HG02970 (cell line): ENCODE data around the gene SMIM1.
"Not testable (repeated sequence)": the region's sequence is repeated elsewhere in the genome, so short reads cannot be mapped to it uniquely, and the experiment has no call there.

Source experiments
- ATAC-seq: cut with Tn5 transposase; IDR thresholded peaks from one replicate; pipeline ENCODE4 v1.9.1; 2021; ENCODE audit warnings: mild to moderate bottlenecking, moderate library complexity, moderate number of reproducible peaks; ENCODE audit not compliant: unreplicated experiment, low FRiP score

SMIM1 gene

DNA sequence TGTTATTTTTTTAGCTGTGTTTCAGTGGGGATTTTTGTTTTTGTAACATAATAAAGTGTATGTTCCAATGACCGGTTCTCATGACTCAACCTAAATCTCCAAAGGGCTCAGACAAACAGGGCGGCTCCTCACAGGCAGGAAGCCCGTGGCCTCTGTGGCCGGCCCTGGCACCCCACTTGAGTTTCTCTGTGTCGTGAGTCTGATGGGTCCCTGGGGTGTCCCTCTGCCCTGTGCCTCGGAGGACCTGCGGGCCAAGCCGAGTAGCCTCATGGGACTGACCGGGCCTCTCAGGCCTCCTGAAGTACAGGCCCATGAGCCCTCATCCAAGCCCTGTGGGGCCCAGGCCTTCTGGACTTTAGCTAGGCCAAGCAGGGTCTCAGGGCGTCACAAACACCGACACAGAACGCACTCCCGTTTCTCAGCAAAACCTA is 36.4 kb upstream of the SMIM1 start:
- ATAC-seq, result no peak

DNA sequence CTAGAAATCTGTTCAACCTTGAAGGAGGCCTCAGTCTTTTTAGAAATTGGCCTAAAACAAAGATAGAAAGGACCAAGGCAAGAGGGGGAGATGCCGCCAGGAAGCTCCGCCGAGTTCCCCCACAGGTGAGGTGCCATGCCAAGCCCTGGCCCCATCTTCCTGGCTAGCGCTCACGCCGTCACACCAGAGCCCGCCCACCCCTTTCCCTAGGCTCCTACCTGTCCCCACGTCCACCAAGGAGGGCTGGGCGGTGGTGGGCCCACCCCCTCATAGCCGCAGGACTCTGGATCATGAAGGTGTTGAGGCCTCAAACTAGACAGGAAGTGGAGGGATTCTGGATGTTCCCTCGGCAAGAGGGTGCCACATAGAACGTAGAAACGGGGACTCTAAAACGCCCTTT is 35.8 kb upstream of the SMIM1 start:
- no peak for ATAC-seq

DNA sequence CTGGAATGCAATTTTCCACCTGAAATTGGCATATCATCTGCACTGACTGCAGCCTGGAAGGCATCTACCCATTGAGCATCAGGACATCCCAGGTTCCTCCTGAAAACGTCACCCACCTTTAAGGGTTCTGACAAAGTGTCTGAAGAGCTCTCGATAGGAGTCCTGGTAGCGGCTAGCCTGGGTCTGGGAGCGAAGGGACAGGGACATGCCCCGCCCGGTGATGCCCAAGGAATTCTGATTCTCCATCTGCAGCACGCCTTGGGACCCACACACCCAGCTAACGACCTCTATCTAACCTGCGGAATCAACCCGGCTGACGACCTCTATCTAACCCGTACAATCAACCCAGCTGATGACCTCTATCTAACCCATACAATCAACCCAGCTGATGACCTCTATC is 33.6 kb upstream of the SMIM1 start:
- no peak for ATAC-seq

DNA sequence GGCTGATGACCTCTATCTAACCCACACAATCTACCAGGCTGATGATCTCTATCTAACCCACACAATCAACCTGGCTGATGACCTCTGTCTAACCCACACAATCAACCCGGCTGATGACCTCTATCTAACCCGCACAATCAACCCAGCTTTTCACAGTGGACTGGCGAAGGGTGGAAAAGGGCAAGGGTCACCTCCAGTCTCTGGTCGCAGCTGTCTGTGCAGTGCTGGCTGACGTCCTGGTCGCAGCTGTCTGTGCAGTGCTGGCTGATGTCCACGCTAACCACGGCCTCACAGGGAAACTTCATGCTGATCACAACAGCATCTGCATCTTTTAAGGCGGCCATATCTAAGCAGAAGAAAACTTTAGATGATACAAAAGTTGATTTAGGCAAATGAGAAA is 32.5 kb upstream of the SMIM1 start:
- ATAC-seq, result no peak

DNA sequence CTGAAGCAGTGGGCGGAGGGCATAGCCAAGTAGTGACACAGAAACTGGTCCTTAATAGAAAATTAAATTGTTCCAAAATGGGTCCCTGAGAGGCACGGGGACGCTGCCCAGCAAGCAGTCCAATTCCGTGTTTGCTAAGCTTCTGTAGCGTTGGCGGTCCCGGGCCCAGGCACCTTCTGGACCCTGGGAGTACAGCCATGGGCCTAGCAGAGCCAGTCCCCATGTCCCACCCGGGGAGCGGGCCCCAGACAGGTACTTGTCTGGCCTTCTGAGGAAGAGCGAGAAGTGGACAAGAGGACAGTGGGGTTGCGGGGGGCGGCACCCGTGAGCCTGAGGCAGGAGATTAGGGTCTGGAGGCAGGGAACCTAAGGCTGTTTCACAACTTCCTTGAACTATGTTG is 31.8 kb upstream of the SMIM1 start:
- ATAC-seq, result no peak

DNA sequence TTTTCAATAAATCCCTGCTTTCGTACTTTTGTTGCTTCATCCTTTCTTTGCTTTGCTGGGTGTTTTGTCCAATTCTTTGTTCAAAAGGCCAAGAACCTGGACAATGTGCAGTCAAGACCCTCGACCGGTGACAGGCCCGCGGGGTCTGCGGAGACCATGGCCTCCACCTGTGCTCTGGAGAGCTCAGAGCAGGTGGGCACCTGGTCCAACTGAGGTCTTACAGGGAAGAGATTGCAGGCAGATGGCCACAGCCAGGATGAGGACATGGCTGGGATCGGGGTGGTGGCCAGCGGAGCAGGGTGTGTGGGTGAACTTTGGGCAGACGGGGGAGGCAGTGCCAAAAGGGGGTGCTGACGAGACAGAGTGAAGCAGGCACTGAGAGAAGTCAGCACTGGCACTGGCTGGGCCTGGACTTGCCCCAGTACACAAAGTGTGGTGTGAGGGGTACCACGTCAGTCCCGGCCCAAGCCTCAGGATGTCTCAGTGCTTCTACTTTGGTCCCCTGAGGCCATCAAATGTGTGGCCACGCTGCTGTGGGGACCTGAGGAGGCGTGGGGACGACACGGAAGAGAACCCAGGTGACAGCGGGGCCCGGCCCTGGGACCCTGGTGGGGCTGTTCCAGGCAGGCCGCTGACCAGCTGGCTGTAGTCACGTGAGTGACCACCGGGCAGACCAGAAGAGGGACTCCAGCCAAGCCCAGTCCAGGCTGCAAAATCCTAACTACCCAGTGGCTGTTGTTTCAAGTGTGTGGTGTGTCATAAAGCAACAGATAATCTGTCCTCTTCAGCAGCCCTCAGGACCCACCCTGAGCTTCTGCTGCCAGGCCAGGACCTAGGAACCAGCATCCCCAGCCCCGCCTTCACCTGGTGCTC is 30.7 kb upstream of the SMIM1 start:
- ATAC-seq, result no peak

DNA sequence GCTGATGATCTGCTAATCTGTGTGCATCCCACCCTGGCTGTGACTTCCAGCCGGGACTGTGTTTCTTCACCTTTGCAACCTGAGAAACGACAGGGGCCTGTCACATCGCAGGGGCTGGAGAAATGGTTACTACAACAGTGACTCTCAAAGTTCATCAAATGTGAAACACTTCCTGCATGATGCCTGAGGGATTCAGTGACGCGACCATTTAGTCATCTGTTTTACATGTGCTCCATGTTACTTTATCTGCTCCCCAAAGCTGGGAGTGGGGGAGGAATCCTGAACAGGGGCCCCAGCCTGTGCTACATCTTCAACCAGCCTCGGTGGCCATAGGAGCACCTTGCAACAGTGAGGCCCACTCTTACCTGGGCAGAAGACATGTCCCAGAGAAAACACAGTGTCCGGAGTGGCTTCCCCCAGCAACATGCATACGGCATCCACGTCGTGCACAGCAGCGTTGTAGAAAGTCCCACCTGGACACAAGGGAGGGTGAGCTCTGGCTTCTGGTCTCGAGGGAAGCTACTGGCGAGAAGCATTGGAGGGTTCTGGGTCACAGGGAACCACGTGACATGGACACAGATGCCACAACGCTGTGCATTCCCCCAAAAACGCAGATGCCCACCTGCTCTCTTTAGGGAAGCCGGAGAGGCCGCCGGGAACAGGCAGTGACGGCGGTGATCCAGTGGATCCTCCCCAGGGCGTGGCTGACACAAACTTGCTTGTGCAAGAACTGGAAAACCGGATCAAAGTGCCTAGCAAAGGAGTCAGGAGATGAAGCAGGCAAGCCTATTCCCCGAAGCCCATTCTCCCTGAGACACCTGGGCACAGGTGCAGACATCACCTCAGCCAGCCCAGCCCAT is 29.9 kb upstream of the SMIM1 start:
- ATAC-seq, result no peak

DNA sequence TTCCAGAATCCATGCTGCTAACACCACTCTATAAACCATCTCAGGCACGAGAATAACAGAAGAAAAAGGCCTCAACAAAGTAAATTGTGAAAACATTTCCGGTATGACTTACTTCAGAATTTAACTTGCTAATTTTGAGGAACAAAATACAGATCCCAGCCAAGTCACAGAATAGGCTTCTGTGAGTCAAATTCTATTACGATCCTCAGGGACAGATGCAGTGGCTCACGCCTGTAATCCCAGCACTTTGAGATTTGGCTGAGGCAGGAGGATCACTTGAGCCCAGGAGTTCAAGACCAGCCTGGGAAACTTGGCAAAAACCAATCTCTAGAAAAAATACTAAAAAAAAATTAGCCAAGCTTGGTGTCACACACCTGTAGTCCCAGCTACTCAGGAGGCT is 29.1 kb upstream of the SMIM1 start:
- ATAC-seq, result no peak

DNA sequence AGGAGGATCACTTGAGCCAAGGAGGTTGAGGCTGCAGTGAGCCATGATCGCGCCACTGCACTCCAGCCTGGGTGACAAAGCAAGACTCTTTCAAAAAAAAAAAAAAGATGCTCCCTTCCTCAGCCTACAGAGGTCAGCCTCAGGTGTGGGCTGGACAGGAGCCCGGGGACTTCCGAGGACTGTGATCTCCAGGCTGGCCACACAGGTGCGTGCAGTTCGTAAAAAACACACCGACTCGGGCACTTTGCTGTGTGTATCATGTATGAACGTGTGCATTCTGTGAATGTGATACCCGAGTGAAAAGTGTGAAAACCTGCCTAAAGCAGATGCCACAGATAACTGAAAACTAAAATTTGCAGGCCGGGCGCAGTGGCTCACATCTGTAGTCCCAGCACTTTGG is 28.7 kb upstream of the SMIM1 start:
- no peak for ATAC-seq

DNA sequence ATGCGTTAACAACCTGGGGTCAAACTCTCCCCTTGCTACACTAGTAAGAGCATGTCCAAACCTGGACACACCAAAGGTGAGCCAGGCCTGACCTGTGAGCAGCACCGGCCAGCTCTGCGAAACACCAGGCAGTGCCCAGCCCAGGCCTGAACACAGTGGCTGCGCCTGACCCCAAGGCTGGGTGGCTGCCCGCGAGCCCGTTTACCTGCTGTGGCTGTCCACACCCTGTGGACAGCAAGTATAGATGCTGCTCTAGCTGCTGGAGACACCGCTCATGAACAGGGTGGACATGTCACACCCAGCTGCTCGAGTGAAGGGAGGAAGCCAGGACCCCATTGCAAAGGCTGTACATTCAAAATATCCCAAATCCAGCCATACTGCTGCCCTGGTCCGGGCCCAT is 27.9 kb upstream of the SMIM1 start:
- ATAC-seq, result no peak

DNA sequence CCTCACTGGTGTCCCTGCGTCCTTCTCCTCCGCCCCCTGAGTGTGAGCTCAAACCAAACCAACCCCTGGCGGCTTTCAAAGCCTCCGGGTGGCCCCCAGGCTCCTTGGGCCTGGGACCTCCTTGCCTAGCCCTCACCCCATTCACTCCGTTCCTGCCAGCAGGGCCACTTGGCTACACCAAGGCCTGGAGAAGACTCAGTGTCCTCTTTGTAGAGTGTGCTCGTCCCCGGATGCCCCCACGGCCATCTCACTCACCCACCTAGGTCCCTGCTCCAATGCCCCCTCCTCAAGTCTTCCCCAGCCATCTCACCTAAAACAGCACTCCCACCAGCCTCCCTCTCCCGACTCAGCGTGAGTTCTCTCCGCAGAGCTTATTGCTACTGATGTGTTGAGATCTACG is 27.5 kb upstream of the SMIM1 start:
- ATAC-seq, result no peak

DNA sequence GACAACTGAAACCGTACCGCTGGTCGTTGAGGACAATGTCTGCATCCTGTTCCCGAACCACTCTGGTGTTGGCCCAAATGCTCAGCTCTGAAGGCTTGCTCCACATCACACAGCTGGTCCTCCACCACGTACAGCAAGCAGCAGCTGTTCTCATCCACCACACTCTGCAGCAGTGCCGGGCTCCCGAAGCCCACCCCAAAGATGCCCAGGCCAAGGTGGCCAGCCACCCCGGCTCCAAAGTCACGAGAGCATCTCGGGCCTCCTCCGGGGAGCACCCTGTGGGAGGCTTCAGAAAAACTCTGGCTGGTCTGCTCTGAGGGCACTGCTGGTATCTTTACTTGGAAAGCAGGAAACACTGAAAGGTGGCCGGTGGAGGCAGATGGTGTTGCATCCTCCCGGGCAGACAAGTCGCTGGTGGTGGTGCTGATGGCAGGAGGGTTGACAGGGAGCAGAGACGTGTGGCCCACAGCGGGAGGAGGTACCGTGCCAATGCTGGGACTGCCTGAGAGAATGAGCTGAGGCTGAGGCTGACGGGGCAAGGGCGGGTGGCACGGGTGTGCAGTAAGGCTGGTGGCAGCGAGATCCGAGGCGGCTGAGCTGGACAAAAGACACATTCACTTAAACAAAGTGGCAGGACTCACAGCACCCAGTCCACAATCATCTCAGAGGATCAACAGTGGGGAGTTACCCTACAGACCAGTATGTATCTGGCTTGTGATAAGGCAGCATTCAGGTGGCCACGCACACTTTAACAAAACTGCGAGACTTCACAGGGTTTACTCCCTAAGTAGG is 26.8 kb upstream of the SMIM1 start:
- no peak for ATAC-seq

DNA sequence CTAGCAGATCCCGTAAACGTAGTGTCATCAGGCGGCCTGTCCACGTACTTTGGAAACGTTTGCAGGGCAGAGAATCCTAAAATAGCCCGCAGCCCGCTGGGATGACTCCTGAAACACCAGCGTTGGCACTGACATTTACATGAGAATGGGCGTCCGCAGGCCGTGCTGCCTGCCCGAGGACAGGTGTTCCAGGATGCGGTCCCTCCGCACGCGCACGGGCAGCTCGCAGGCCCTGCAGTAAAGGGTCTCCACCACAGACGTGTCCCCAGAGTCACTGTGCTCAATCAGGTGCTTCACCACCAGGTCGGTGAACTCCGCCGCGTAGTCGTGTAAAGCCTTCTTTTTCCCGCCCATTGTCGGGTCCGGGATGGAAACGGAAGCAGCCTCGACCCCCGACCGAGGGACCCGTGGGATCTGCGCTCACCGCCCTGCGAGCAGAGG is 26.1 kb upstream of the SMIM1 start:
- ATAC-seq, result no peak

DNA sequence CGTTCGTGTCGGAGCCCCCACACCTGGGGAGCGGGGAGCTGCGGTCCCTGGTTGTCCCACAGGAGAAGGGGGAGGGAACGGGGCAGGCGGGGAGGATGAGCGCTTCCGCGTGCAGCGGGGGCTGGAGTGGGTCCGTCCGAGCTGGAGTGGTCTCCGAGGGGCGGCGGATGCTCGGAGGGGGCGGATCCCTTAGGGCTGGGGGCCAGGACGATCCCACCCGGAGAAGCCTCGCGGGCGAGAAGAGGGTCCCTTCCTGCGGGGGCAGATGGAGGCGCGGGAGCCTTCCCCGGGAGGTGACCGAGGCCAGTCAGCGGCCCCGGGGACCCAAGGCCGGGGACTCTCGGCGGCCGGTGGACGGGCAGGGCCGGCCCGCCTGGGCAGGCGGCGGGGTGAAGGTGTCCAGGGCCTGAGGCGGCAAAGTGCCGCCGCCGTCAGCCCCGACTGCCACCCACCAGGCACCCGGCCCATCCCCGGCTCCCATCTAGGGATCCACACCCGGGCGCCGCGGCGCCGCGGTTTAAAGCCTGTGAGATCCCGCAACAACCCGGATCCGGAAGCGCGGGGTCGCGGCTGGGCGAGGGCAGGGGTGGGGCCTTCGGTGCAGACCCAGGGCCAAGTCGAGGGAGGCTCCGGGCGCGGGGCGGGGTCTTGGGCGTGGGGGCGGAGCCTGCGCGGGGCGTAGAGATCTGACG is 25.6 kb upstream of the SMIM1 start:
- peak; percentile 75 for ATAC-seq

DNA sequence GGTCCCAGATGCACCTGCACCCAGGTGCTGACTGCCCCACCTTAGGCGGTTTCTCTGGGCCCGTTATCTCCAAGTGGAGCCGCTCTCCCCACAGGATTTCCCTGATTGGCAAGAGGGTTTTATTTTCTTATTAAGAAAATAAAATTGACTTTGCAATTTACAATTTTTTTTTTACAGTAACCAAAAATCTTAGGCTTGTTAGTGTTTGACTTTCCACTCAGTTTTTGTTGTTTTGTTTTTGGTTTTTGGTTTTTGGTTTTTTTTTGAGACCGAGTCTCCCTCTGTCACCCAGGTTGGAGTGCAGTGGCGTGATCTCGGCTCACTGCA is 25.1 kb upstream of the SMIM1 start:
- ATAC-seq, result no peak

DNA sequence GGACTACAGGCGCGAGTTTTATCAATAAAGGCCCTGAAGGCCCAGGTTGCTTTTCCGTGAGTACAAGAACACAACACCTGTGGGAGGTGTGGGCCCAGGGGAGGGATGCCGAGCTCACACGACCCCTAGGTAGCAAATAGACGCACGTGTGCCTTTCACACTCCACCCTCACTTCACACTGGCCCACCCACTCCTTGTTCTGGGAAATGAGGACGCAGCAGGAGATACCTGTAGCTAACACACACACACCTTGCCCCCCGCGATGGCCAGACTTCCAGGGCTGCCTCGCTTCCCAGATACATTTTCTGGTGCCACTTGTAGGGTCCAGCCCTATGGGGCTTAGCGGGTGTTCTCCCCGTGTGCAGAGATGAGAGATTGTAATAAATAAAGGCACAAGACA is 24.6 kb upstream of the SMIM1 start:
- ATAC-seq, result no peak

DNA sequence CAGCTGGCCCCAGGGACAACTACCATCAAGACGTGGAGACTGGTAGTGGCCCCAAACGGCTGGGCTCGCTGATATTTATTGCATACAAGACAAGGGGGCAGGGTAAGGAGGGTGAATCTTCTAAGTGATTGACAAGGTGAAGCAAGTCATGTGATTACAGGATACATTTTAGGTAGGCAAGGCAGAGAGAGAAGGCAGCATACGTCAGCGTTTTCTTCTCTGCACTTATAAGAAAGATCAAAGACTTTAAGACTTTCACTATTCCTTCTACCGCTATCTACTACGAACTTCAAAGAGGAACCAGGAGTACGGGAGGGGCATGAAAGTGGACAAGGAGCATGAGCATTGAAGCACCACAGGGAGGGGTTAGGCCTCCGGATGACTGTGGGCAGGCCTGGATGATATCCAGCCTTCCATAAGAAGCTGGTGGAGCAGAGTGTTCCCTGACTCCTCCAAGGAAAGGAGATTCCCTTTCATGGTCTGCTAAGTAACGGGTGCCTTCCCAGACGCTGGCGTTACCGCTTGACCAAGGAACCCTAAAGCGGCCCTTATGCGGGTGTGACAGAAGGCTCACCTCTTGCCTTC is 24.1 kb upstream of the SMIM1 start:
- ATAC-seq, result not testable (repeated sequence)

DNA sequence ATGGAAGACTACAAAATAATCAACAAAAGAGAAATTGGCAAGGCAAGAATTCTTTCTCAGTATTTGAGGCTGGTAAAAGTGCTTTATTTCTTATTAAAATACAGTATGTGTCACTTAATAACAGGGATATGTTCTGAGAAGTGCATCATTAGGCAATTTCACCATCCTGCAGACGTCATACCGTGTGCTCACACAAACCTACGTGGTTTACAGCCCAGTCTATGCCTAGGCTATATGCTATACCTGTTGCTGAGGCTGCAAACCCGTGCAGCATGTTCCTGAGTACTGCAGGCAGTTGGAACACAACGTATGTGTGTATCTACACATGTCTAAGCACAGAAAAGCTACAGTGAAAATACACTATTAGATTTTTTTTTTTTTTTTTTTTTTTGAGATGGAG is 23.0 kb upstream of the SMIM1 start:
- ATAC-seq, result no peak

DNA sequence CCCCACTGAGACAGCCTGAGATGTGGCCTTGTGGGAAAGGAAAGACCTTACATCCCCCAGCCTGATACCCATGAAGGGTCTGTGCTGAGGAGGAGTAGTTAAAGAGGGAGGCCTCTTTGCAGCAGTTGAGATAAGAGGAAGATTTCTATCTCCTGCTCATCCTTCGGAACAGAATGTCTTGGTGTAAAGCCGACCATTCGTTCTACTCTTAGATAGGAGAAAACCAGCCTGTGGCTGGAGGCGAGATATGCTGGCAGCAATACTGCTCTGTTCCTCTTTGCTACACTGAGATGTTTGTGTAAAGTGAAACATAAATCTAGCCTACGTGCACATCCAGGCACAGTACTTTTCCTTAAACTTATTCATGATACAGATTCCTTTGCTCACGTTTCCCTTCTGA is 21.8 kb upstream of the SMIM1 start:
- ATAC-seq, result no peak

DNA sequence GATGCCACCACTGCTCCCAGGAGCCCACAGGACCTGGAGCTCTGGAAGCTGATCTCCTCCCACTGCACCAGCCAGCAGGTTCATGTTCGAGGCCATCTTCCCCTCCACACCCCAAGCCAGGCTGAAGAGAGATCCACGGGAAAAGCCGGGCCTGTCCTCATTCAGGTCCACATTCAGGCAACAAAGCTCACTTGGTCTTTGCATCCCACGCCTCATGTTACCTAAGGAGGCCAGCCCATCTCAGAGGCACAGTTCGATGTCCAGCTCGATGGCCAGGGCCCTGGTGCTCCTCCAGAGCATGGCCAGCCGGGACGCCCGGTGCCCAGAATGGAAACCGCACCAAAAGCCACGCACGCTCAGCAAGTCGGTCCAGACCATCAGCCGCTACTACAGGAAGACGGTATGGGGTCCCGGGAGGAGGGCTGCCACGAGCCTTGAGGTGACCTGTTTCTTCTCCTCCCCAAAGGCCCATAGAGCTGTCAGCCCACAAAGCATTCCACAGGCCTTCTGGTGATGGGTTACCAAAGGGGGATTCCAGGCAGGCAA is 20.1 kb upstream of the SMIM1 start, which contains the start of gene CCDC27:
Gene CCDC27 (plus strand): TSS at position 51 of the 546 bp plus-strand sequence. CDS start 32 bp downstream, at position 83.
- ATAC-seq, result no peak
